ENCODE data around the gene TFAP2C. TPM values are rescaled to one million over a fixed set of nuclear protein-coding genes. Genes with fewer than 3 reads are reported as not detected.

TFAP2C gene
- total and polyA plus RNA-seq, 9 of the 15 experiments (the other 6 are each of a cell fraction or from before 2014, with no cell fraction given) = 0.03 to 0.04 TPM; not detected in 7

DNA sequence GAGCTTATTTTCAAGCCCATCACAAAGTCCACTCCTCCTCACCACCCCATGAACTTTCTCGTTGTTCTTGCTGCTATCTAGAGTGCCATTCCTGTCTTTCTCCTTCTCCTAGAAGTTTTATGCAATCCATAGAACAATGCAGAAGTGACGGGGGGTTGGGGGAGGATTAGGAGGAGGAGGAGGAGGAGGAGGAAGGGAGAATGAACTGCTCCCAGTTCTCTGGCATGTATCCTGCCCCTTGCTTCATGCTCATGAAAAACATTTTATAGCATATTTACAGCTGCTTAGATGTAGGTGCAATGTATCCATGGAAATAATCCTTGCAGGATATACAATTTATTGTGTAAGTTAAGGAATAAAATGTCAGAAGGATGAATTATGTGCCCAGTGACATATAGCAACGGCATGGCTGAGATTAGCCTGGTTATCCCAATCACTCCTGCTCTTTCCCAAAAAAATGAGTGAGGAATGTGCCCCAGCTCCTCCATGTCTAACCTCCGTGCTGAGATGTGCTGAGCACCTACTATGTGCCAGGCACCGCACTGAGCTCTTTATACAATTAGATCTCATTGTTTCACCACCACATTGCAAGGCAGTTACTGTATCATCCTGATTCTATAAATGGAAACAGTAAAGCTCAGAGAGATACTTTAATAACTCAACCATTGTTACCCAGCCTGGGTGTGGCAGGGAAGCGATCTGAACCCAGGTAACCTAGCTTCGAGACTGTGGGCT is 41.6 kb upstream of the TFAP2C start:
- peaks cover 10 to 12% of the 10 kb centered on the region in 2 experiments; a peak in 3 of 5 replicates for H3K27me3 ChIP-seq (ENCODE audit: control insufficient read depth in 2 of 2, insufficient read depth in 2 of 2, low read length in 2 of 2)
- no peak for DNase-seq (ENCODE audit: extremely low read depth in 1 of 4, low spot score in 3 of 4)
- no TSS peak for BruUV-seq (replicated peaks)
- no peaks in the 10 kb centered on the region for H4K20me1 ChIP-seq (replicated peaks; ENCODE audit: control insufficient read depth, insufficient read depth, low read length)
- H3K4me3 ChIP-seq = no peak overlapping the region
- H3K9me3 ChIP-seq (replicated peaks; ENCODE audit: control insufficient read depth, insufficient read depth, low read depth, low read length) = no peaks in the 10 kb centered on the region
- H3K4me1 ChIP-seq (replicated peaks in 1 of 2; ENCODE audit: control insufficient read depth in 2 of 2, insufficient read depth in 2 of 2, low read length in 2 of 2) = no peaks in the 10 kb centered on the region
- H3K79me2 ChIP-seq (ENCODE audit: control insufficient read depth, insufficient read depth, low read length) = no peaks in the 10 kb centered on the region
- no peaks in the 10 kb centered on the region for H3K9me1 ChIP-seq (ENCODE audit: control insufficient read depth, insufficient read depth, low read length)
- ChIA-PET CTCF (ENCODE audit: low intra/inter-chr PET ratio) (no interaction called here), POLR2A (no interaction called here)
- H3K27ac ChIP-seq (ENCODE audit: extremely low read depth, low read depth, low read length) = no peak overlapping the region
- in situ Hi-C loops (cut with MboI) = loop anchor here (25.0 kb wide), 1 partner anchor 1925 kb away; no protein-coding TSS in a partner anchor
- H3K4me2 ChIP-seq (ENCODE audit: insufficient read depth, low read length) = no peak overlapping the region
- H3K9ac ChIP-seq (ENCODE audit: insufficient read depth in 1 of 2, low read depth in 2 of 2, low read length in 2 of 2) = no peak overlapping the region
- H2AFZ ChIP-seq (ENCODE audit: low read depth, low read length) = no peak overlapping the region
- intact Hi-C loops (cut with micrococcal nuclease) = no loop called here
- no peak for ATAC-seq
- WGBS (ENCODE audit: insufficient coverage, low coverage, missing lambda C conversion rate) = 0% methylated on average over 7 of the region's 7 CpGs
- no peak for FAIRE-seq
- TF ChIP-seq ZFPM2 (CRISPR knock-in tag; IDR thresholded peaks at IDR 0.05) (no peak), PHF21A (IDR thresholded peaks at IDR 0.05; ENCODE audit: borderline replicate concordance, low read depth) (no peak), DMBX1 (CRISPR knock-in tag; IDR thresholded peaks at IDR 0.05; ENCODE audit: borderline replicate concordance) (no peak), MTA2 (IDR thresholded peaks at IDR 0.05; ENCODE audit: low read depth) (no peak), CAMTA2 (CRISPR knock-in tag; conservative IDR thresholded peaks at IDR 0.05) (no peak), SMARCE1 (IDR thresholded peaks at IDR 0.05) (no peak), TAF1 (IDR thresholded peaks at IDR 0.05; ENCODE audit: control insufficient read depth, extremely low read depth, insufficient read depth, low read length, severe bottlenecking) (no peak), GATAD2A (IDR thresholded peaks at IDR 0.05) (no peak), CTBP1 (IDR thresholded peaks at IDR 0.05; ENCODE audit: borderline replicate concordance) (no peak), DPF2 (IDR thresholded peaks at IDR 0.05) (no peak), KDM4B (IDR thresholded peaks at IDR 0.05; ENCODE audit: borderline replicate concordance in 2 of 2, low read depth in 1 of 2) (no peak), ZNF57 (CRISPR knock-in tag; IDR thresholded peaks at IDR 0.05) (no peak), SMAD2 (IDR thresholded peaks at IDR 0.05; ENCODE audit: low read depth, low read length) (no peak), CBFA2T3 (IDR thresholded peaks at IDR 0.05) (no peak)
- TF ChIP-seq, protein P1, sequence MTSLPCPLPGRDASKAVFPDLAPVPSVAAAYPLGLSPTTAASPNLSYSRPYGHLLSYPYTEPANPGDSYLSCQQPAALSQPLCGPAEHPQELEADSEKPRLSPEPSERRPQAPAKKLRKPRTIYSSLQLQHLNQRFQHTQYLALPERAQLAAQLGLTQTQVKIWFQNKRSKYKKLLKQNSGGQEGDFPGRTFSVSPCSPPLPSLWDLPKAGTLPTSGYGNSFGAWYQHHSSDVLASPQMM (CRISPR knock-in tag; IDR thresholded peaks at IDR 0.05) = no peak
- no peaks in the 10 kb centered on the region for H3K36me3 ChIP-seq (ENCODE audit: control insufficient read depth, insufficient read depth, low read length)

Data from K562 (cell line).